Panc1 (cell line): Measurements from ENCODE around the gene THSD7B.

Experiments
- CTCF ChIP-seq: fragments of 450-650 bp; IDR thresholded peaks from 2 replicates; pipeline ENCODE4 v1.5.1; 2017; ENCODE audit warnings: mild to moderate bottlenecking
- POLR2AphosphoS5 ChIP-seq: IDR thresholded peaks from 2 replicates; pipeline ENCODE4 v1.6.1; 2012; ENCODE audit warnings: mild to moderate bottlenecking, low read depth, low read length, moderate library complexity

- TF ChIP-seq CTCF: no peak
- TF ChIP-seq POLR2AphosphoS5: no peak
These were observed 956.4 kb downstream of the THSD7B start for GRCh38 chr2:137721733-137722132.
